Heart left ventricle (tissue), 16 donors: Measurements from ENCODE around the gene COMMD4. TPM values are rescaled to one million over a fixed set of nuclear protein-coding genes. Genes with fewer than 3 reads are reported as not detected.

Source experiments
- ATAC-seq, 4 donors: fragments of 200-7000 bp; cut with Tn5 transposase; one replicate each; pipeline ENCODE4 v1.9.1; 2020 to 2022; ENCODE audit warnings: moderate library complexity in 4 of 4, mild to moderate bottlenecking in 3 of 4, moderate number of reproducible peaks in 1 of 4
- DNase-seq, 5 donors: peaks; one replicate each; pipeline ENCODE4 v3.0.0-alpha.2; 2020
- H3K27ac ChIP-seq, 12 donors: fragments of 200-600 bp; sonication (generic) in 4 of 12; one replicate each; pipeline versions ENCODE4 v1.5.0 to v1.8.0; 2016 to 2022; ENCODE audit warnings: mild to moderate bottlenecking in 2 of 12
- H3K27me3 ChIP-seq, 9 donors: fragments of 200-600 bp; sonication (generic) in 2 of 9; one replicate each; pipeline versions ENCODE4 v1.5.1 to v1.8.0; 2016 to 2022; ENCODE audit warnings: mild to moderate bottlenecking in 3 of 9
- H3K36me3 ChIP-seq, 9 donors: fragments of 200-600 bp; sonication (generic) in 2 of 9; one replicate each; pipeline versions ENCODE4 v1.5.0 to v1.8.0; 2018 to 2022; ENCODE audit warnings: mild to moderate bottlenecking in 2 of 9
- H3K4me1 ChIP-seq, 12 donors: fragments of 200-600 bp; sonication (generic) in 4 of 12; one replicate each; pipeline versions ENCODE4 v1.5.0 to v1.8.0; 2016 to 2022; ENCODE audit warnings: mild to moderate bottlenecking in 3 of 12
- H3K4me3 ChIP-seq, 12 donors: fragments of 200-600 bp; sonication (generic) in 4 of 12; one replicate each; pipeline versions ENCODE4 v1.5.0 to v1.8.0; 2017 to 2022; ENCODE audit warnings: mild to moderate bottlenecking in 9 of 12, moderate library complexity in 4 of 12
- H3K9me3 ChIP-seq, 12 donors: fragments of 200-600 bp; sonication (generic) in 4 of 12; one replicate each; pipeline versions ENCODE4 v1.5.0 to v1.8.0; 2016 to 2022; ENCODE audit warnings: mild to moderate bottlenecking in 1 of 12
- POLR2A ChIP-seq, 2 donors: fragments of 450-650 bp; IDR thresholded peaks; one replicate each; pipeline ENCODE4 v1.6.1; 2017; ENCODE audit warnings: antibody characterized with exemption in 2 of 2, mild to moderate bottlenecking in 2 of 2, moderate library complexity in 2 of 2
- WGBS, 4 donors: extraction: QIAGEN DNeasy Blood & Tissue Kit in 2 of 4; methylation state at CpG; one replicate each; pipeline versions ENCODE4 v1.1.5 to v1.1.7; 2013 to 2018; 5-methylcytosine and 5-hydroxymethylcytosine counted together
- intact Hi-C, 10 donors: fragments of 100-400 bp; cut with DNase I; formaldehyde crosslinking; loops; one replicate each; pipeline versions ENCODE4 v1.11.1 to v1.14.2; 2022
- polyA plus RNA-seq, 2 donors: library from polyadenylated mRNA; stranded (reverse); fragments of 200-250 nt; gene quantifications; one replicate each; pipeline ENCODE4 v1.2.3, GENCODE V29; 2013
- total RNA-seq, 9 donors: library from RNA; depleted of rRNA in 2 of 9; stranded (reverse); fragments of >200 nt in 2 of 9; fragmentation: NEBNext Ultra II Directional in 3 of 9; extraction: Animal tissue kit (Norgen Biotek cat#: 25700) in 3 of 9; gene quantifications; one replicate each; pipeline versions ENCODE4 v1.1.0 to v1.2.4, GENCODE V29; 2016 to 2023
- TF ChIP-seq, protein P1 (sequence below), 12 donors: fragments of 200-600 bp; sonication (generic) in 4 of 12; IDR thresholded peaks; one replicate each; pipeline versions ENCODE4 v1.5.0 to v1.8.0; 2018 to 2022; ENCODE audit warnings: antibody characterized with exemption in 12 of 12, mild to moderate bottlenecking in 5 of 12
- donor health status: ischemic (EF 13 %, LVEDD 7.1; RV severe dilation, severe dysfunction).
- donor health status: healthy with polysubstance abuse.
- donor health status: DM: no; HTN: yes; CAD: no.
- donor health status: DM: no; HTN: no; CAD: no.
- donor health status: ischemic (EF 25% LVEDD 6.9; RV normal size, moderate dysfunction).
- donor health status: ischemic (EF 25% LVEDD 5.7; RV mildly dilated, moderate dysfunction).
- donor health status: healthy.
- donor health status: DM: yes; HTN: yes; CAD: no.
- donor health status: ischemic (EF 35%, LVEDD 5.7; RV mildly dilated, moderate dysfunction).
- donor health status: nonischemic (EF 11% LVEDD 7.7; RV severe dilation, severe dysfunction).
- donor health status: DM: yes; HTN: yes; CAD: no.
- donor health status: PGD.
- donor health status: ischemic (EF 29% LVEDD 5.4; RV normal size, mild dysfunction).
- donor health status: nonischemic (EF 23%, LVEDD 6.1; RV moderate dilation, normal function).

The COMMD4 gene
- total and polyA plus RNA-seq, 11 donors: 23.9 to 66.9 (median 37.6) TPM

GRCh38 chr15:75349851-75350588 lies 14.2 kb downstream of the COMMD4 start:
- peak overlapping the region in 1 of 12 donors; percentile 11 for H3K27ac ChIP-seq
- DNase-seq: peak in 2 of 5 donors; percentile 29 to 55
- WGBS, 4 donors: 76 to 85% (median 80%) methylated on average over 9 of the region's 9 CpGs
- intact Hi-C loops: no loop called here
- no peak for TF ChIP-seq POLR2A (IDR thresholded peaks at IDR 0.05)
- TF ChIP-seq, protein P1, sequence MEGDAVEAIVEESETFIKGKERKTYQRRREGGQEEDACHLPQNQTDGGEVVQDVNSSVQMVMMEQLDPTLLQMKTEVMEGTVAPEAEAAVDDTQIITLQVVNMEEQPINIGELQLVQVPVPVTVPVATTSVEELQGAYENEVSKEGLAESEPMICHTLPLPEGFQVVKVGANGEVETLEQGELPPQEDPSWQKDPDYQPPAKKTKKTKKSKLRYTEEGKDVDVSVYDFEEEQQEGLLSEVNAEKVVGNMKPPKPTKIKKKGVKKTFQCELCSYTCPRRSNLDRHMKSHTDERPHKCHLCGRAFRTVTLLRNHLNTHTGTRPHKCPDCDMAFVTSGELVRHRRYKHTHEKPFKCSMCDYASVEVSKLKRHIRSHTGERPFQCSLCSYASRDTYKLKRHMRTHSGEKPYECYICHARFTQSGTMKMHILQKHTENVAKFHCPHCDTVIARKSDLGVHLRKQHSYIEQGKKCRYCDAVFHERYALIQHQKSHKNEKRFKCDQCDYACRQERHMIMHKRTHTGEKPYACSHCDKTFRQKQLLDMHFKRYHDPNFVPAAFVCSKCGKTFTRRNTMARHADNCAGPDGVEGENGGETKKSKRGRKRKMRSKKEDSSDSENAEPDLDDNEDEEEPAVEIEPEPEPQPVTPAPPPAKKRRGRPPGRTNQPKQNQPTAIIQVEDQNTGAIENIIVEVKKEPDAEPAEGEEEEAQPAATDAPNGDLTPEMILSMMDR (IDR thresholded peaks at IDR 0.05): no peak
- no peaks in the 10 kb centered on the region for H3K9me3 ChIP-seq
- peaks cover 0 to 33% (median 11%) of the 10 kb centered on the region in 12 donors for H3K4me1 ChIP-seq
- peaks cover 0 to 4% (median 0%) of the 10 kb centered on the region in 9 donors for H3K27me3 ChIP-seq
- no peak for ATAC-seq
- no peak overlapping the region for H3K4me3 ChIP-seq
- H3K36me3 ChIP-seq: peaks cover 0 to 9% (median 2%) of the 10 kb centered on the region in 9 donors

GRCh38 chr15:75350601-75351361 lies 14.9 kb downstream of the COMMD4 start:
- Histone ChIP-seq H3K9me3 (no peaks in the 10 kb centered on the region), H3K4me1 (peaks cover 0 to 33% (median 11%) of the 10 kb centered on the region in 12 donors), H3K27me3 (peaks cover 0 to 4% (median 0%) of the 10 kb centered on the region in 9 donors), H3K36me3 (peaks cover 0 to 17% (median 8%) of the 10 kb centered on the region in 9 donors), H3K4me3 (no peak overlapping the region), H3K27ac (peak overlapping the region in 1 of 12 donors; percentile 11)
- ATAC-seq (no peak), DNase-seq (peak in 2 of 5 donors; percentile 12 to 14)
- intact Hi-C loops: no loop called here
- no peak for TF ChIP-seq POLR2A (IDR thresholded peaks at IDR 0.05)
- TF ChIP-seq, protein P1 (IDR thresholded peaks at IDR 0.05): no peak
- WGBS, 4 donors: 68 to 82% (median 78%) methylated on average over 7 of the region's 7 CpGs

GRCh38 chr15:75352186-75353080 lies 16.6 kb downstream of the COMMD4 start:
- intact Hi-C loops: no loop called here
- ATAC-seq: no peak
- DNase-seq: peak in 2 of 5 donors; percentile 21 to 44
- WGBS, 4 donors: 90 to 93% (median 92%) methylated on average over 14 to 16 of the region's 16 CpGs
- H3K4me3 ChIP-seq: no peak overlapping the region
- peaks cover 0 to 30% (median 22%) of the 10 kb centered on the region in 9 donors for H3K36me3 ChIP-seq
- H3K27me3 ChIP-seq: no peaks in the 10 kb centered on the region
- TF ChIP-seq POLR2A (IDR thresholded peaks at IDR 0.05): no peak
- TF ChIP-seq, protein P1 (IDR thresholded peaks at IDR 0.05): no peak
- H3K9me3 ChIP-seq: no peaks in the 10 kb centered on the region
- H3K4me1 ChIP-seq: peaks cover 0 to 25% (median 10%) of the 10 kb centered on the region in 12 donors
- no peak overlapping the region for H3K27ac ChIP-seq
